HG03103 (cell line): ENCODE measurements around the gene GREB1.

Experiments used
- ATAC-seq: cut with Tn5 transposase; IDR thresholded peaks from one replicate; pipeline ENCODE4 v1.9.1; 2021; ENCODE audit warnings: low read depth; ENCODE audit not compliant: unreplicated experiment

The GREB1 gene

GRCh38 chr2:11509657-11510360 lies 24.0 kb upstream of the GREB1 start:
- no peak for ATAC-seq

- no peak for ATAC-seq
These were observed 21.4 kb upstream of the GREB1 start for GRCh38 chr2:11512431-11512830.

GRCh38 chr2:11513319-11513718 lies 20.5 kb upstream of the GREB1 start:
- no peak for ATAC-seq

- ATAC-seq: no peak
These were observed 19.6 kb upstream of the GREB1 start for GRCh38 chr2:11514081-11514730.

- ATAC-seq: no peak
These were observed 18.9 kb upstream of the GREB1 start for GRCh38 chr2:11514904-11515303.

- ATAC-seq: no peak
These were observed 18.3 kb upstream of the GREB1 start for GRCh38 chr2:11515490-11515981.

GRCh38 chr2:11516984-11517648 lies 16.7 kb upstream of the GREB1 start:
- no peak for ATAC-seq

- no peak for ATAC-seq
These were observed 15.9 kb upstream of the GREB1 start for GRCh38 chr2:11517906-11518305.

GRCh38 chr2:11520092-11520693 lies 13.7 kb upstream of the GREB1 start:
- ATAC-seq: no peak

GRCh38 chr2:11521775-11522174 lies 12.1 kb upstream of the GREB1 start:
- ATAC-seq: no peak

GRCh38 chr2:11524470-11524869 lies 9.4 kb upstream of the GREB1 start:
- no peak for ATAC-seq

- ATAC-seq: no peak
These were observed 8.1 kb upstream of the GREB1 start for GRCh38 chr2:11525762-11526161.

- no peak for ATAC-seq
These were observed 6.8 kb upstream of the GREB1 start for GRCh38 chr2:11527001-11527400.

- ATAC-seq: no peak
These were observed 5.6 kb upstream of the GREB1 start for GRCh38 chr2:11528228-11528627.

GRCh38 chr2:11530864-11531465 lies 2.9 kb upstream of the GREB1 start:
- ATAC-seq: no peak

- ATAC-seq: no peak
These were observed 1.3 kb upstream of the GREB1 start for GRCh38 chr2:11532416-11533055.

GRCh38 chr2:11534071-11534745 lies 363 bp downstream of the GREB1 start:
- no peak for ATAC-seq

- no peak for ATAC-seq
These were observed 1.1 kb downstream of the GREB1 start for GRCh38 chr2:11534746-11535484.

- no peak for ATAC-seq
These were observed 2.1 kb downstream of the GREB1 start for GRCh38 chr2:11535899-11536344.
